ENCODE data around the gene SLX4. TPM values are rescaled to one million over a fixed set of nuclear protein-coding genes. Genes with fewer than 3 reads are reported as not detected.

SLX4 gene
- polyA plus RNA-seq, 1 of the 3 experiments (the other 2 are of a cell fraction) = 2.1 TPM

GRCh38 chr16:3642397-3643094, 31.1 kb upstream of the SLX4 start:
- no peaks in the 10 kb centered on the region for H3K9me2 ChIP-seq
- no peaks in the 10 kb centered on the region for H3K79me2 ChIP-seq (ENCODE audit: insufficient read depth)
- peaks cover 3 to 31% of the 10 kb centered on the region in 2 experiments; a peak in 1 of 4 replicates for H3K4me1 ChIP-seq (ENCODE audit: control insufficient read depth in 1 of 2, insufficient read depth in 2 of 2, low read depth in 1 of 2, low read length in 1 of 2)
- 54% methylated on average over 18 of the region's 21 CpGs for WGBS (ENCODE audit: low lambda C conversion rate)
- peaks cover 0 to 2% of the 10 kb centered on the region in 2 experiments for H3K36me3 ChIP-seq (replicated peaks in 1 of 2; ENCODE audit: control insufficient read depth in 1 of 2, insufficient read depth in 2 of 2, low read length in 1 of 2)
- no peak overlapping the region; the same call in 1 of the 2 replicates for H2AFZ ChIP-seq (ENCODE audit: low read depth)
- H3K9me3 ChIP-seq = no peaks in the 10 kb centered on the region
- H3K4me2 ChIP-seq = no peak overlapping the region
- no peaks in the 10 kb centered on the region for H3K27me3 ChIP-seq (ENCODE audit: insufficient read depth)
- no peaks in the 10 kb centered on the region for H3F3A ChIP-seq (replicated peaks; ENCODE audit: insufficient read depth)
- ChIA-PET POLR2A (interaction anchor here (0.5 to 0.6 kb wide), 2 partner anchors 10 to 24 kb away, joined by 3 to 4 read pairs; no protein-coding TSS in a partner anchor), CTCF (interaction anchor here (0.9 to 1.6 kb wide), 5 partner anchors 10 to 295 kb away, joined by 3 to 5 read pairs (median 4); no protein-coding TSS in a partner anchor)
- DNase-seq = peak; percentile 91
- peak overlapping the region in 1 of 2 experiments; percentile 75; a peak in 2 of 4 replicates for H3K27ac ChIP-seq (ENCODE audit: low read depth in 2 of 2, low read length in 1 of 2)
- H3K4me3 ChIP-seq (ENCODE audit: low read depth in 2 of 2, low read length in 1 of 2) = no peak overlapping the region
- no peak overlapping the region for H3K9ac ChIP-seq
- H4K20me1 ChIP-seq (ENCODE audit: insufficient read depth) = no peaks in the 10 kb centered on the region
- TF ChIP-seq FOXM1 (IDR thresholded peaks at IDR 0.05; ENCODE audit: low read depth) (no peak), RFX5 (IDR thresholded peaks at IDR 0.05; ENCODE audit: low read length) (no peak), GABPA (IDR thresholded peaks at IDR 0.05; ENCODE audit: low read depth) (no peak), CHD2 (IDR thresholded peaks at IDR 0.05; ENCODE audit: low read length, partially characterized antibody) (no peak), EP300 (IDR thresholded peaks at IDR 0.05; ENCODE audit: borderline replicate concordance in 1 of 2, low read depth in 1 of 2, low read length in 1 of 2) (no peak), RCOR1 (IDR thresholded peaks at IDR 0.05; ENCODE audit: low read length) (peak; percentile 40; the same call in 1 of the 2 replicates), TAF1 (IDR thresholded peaks at IDR 0.05; ENCODE audit: borderline replicate concordance, low read depth, low read length) (no peak), RAD21 (IDR thresholded peaks at IDR 0.05; ENCODE audit: low read length) (no peak), NFIC (IDR thresholded peaks at IDR 0.05; ENCODE audit: borderline replicate concordance) (no peak), SIN3A (IDR thresholded peaks at IDR 0.05; ENCODE audit: borderline replicate concordance, low read depth, low read length) (no peak), JUND (IDR thresholded peaks at IDR 0.05) (peak; percentile 50), PBX3 (IDR thresholded peaks at IDR 0.05) (no peak), FOSL2 (IDR thresholded peaks at IDR 0.05; ENCODE audit: borderline replicate concordance, low read depth) (peak; percentile 80), TEAD4 (IDR thresholded peaks at IDR 0.05; ENCODE audit: borderline replicate concordance, insufficient read depth) (no peak), IRF3 (IDR thresholded peaks at IDR 0.05; ENCODE audit: low read depth, low read length) (no peak), POLR2AphosphoS5 (IDR thresholded peaks at IDR 0.05; ENCODE audit: low read depth, low read length) (no peak), MAX (IDR thresholded peaks at IDR 0.05; ENCODE audit: low read depth) (0 out of 2 replicates have a peak, but pooled peaks have one; percentile 34), FOXJ3 (CRISPR knock-in tag; IDR thresholded peaks at IDR 0.05) (0 out of 2 replicates have a peak, but pooled peaks have one; percentile 20), EZH2phosphoT487 (IDR thresholded peaks at IDR 0.05; ENCODE audit: borderline replicate concordance, low read depth) (no peak), RXRA (IDR thresholded peaks at IDR 0.05; ENCODE audit: borderline replicate concordance, low read depth) (no peak), ELF1 (IDR thresholded peaks at IDR 0.05) (no peak), MEF2A (IDR thresholded peaks at IDR 0.05; ENCODE audit: borderline replicate concordance, low read depth) (no peak), NRF1 (IDR thresholded peaks at IDR 0.05; ENCODE audit: low read depth, low read length) (no peak), SMC3 (IDR thresholded peaks at IDR 0.05; ENCODE audit: low read depth, low read length) (no peak; the same call in 1 of the 2 replicates), TCF12 (IDR thresholded peaks at IDR 0.05) (no peak), GATA2 (CRISPR knock-in tag; IDR thresholded peaks at IDR 0.05) (no peak), YY1 (IDR thresholded peaks at IDR 0.05; ENCODE audit: low read depth) (no peak), MXI1 (IDR thresholded peaks at IDR 0.05; ENCODE audit: low read depth, low read length) (peak; percentile 67)
- TF ChIP-seq, protein P1, sequence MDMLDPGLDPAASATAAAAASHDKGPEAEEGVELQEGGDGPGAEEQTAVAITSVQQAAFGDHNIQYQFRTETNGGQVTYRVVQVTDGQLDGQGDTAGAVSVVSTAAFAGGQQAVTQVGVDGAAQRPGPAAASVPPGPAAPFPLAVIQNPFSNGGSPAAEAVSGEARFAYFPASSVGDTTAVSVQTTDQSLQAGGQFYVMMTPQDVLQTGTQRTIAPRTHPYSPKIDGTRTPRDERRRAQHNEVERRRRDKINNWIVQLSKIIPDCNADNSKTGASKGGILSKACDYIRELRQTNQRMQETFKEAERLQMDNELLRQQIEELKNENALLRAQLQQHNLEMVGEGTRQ (IDR thresholded peaks at IDR 0.05; ENCODE audit: borderline replicate concordance, low read depth, low read length) = no peak
- TF ChIP-seq, protein P2, sequence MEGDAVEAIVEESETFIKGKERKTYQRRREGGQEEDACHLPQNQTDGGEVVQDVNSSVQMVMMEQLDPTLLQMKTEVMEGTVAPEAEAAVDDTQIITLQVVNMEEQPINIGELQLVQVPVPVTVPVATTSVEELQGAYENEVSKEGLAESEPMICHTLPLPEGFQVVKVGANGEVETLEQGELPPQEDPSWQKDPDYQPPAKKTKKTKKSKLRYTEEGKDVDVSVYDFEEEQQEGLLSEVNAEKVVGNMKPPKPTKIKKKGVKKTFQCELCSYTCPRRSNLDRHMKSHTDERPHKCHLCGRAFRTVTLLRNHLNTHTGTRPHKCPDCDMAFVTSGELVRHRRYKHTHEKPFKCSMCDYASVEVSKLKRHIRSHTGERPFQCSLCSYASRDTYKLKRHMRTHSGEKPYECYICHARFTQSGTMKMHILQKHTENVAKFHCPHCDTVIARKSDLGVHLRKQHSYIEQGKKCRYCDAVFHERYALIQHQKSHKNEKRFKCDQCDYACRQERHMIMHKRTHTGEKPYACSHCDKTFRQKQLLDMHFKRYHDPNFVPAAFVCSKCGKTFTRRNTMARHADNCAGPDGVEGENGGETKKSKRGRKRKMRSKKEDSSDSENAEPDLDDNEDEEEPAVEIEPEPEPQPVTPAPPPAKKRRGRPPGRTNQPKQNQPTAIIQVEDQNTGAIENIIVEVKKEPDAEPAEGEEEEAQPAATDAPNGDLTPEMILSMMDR (IDR thresholded peaks at IDR 0.05) = no peak

All from SK-N-SH (cell line).